ENCODE data around the gene SLC12A4. TPM values are rescaled to one million over a fixed set of nuclear protein-coding genes. Genes with fewer than 3 reads are reported as not detected.

The SLC12A4 gene
- total and polyA plus RNA-seq, 2 of the 13 experiments (the other 11 are each of a cell fraction or from before 2014, with no cell fraction given): 65.1 to 84.3 TPM

- TF ChIP-seq ZNF609 (CRISPR knock-in tag; IDR thresholded peaks at IDR 0.05; ENCODE audit: borderline replicate concordance) (no peak; the same call in none of the 2 replicates), ZNF670 (CRISPR knock-in tag; IDR thresholded peaks at IDR 0.05; ENCODE audit: borderline replicate concordance) (no peak), MED8 (CRISPR knock-in tag; IDR thresholded peaks at IDR 0.05; ENCODE audit: insufficient replicate concordance) (no peak), ZNF773 (CRISPR knock-in tag; IDR thresholded peaks at IDR 0.05; ENCODE audit: borderline replicate concordance) (no peak), MIER3 (CRISPR knock-in tag; IDR thresholded peaks at IDR 0.05; ENCODE audit: borderline replicate concordance) (0 out of 2 replicates have a peak, but pooled peaks have one; percentile 31), LCORL (IDR thresholded peaks at IDR 0.05) (no peak), LCORL (CRISPR knock-in tag; IDR thresholded peaks at IDR 0.05) (peak; percentile 33), ATF5 (CRISPR knock-in tag; IDR thresholded peaks at IDR 0.05; ENCODE audit: low read depth) (peak; percentile 34; the same call in 1 of the 2 replicates), JUND (CRISPR knock-in tag; IDR thresholded peaks at IDR 0.05) (no peak; the same call in 1 of the 2 replicates), ISL2 (CRISPR knock-in tag; IDR thresholded peaks at IDR 0.05) (no peak), KDM4B (CRISPR knock-in tag; IDR thresholded peaks at IDR 0.05) (no peak; the same call in 1 of the 2 replicates), ZBTB21 (CRISPR knock-in tag; IDR thresholded peaks at IDR 0.05) (no peak), ZNF17 (CRISPR knock-in tag; IDR thresholded peaks at IDR 0.05) (no peak), NFKBIZ (CRISPR knock-in tag; IDR thresholded peaks at IDR 0.05) (no peak), SMARCE1 (IDR thresholded peaks at IDR 0.05; ENCODE audit: borderline replicate concordance) (no peak), ZFYVE20 (CRISPR knock-in tag; IDR thresholded peaks at IDR 0.05; ENCODE audit: borderline replicate concordance, low read depth) (no peak), ZNF281 (CRISPR knock-in tag; IDR thresholded peaks at IDR 0.05; ENCODE audit: borderline replicate concordance) (no peak), MEIS2 (CRISPR knock-in tag; IDR thresholded peaks at IDR 0.05) (peak; percentile 6; the same call in 1 of the 2 replicates), TFAP4 (IDR thresholded peaks at IDR 0.05; ENCODE audit: borderline replicate concordance, low read depth) (no peak), REXO4 (CRISPR knock-in tag; IDR thresholded peaks at IDR 0.05; ENCODE audit: borderline replicate concordance) (no peak), RFX5 (IDR thresholded peaks at IDR 0.05; ENCODE audit: low read depth, low read length) (no peak)
These were observed 25.8 kb downstream of the SLC12A4 start (continued) for GRCh38 chr16:67942510-67943255.
